ENCODE results near the gene PAPLN.

PAPLN gene

DNA sequence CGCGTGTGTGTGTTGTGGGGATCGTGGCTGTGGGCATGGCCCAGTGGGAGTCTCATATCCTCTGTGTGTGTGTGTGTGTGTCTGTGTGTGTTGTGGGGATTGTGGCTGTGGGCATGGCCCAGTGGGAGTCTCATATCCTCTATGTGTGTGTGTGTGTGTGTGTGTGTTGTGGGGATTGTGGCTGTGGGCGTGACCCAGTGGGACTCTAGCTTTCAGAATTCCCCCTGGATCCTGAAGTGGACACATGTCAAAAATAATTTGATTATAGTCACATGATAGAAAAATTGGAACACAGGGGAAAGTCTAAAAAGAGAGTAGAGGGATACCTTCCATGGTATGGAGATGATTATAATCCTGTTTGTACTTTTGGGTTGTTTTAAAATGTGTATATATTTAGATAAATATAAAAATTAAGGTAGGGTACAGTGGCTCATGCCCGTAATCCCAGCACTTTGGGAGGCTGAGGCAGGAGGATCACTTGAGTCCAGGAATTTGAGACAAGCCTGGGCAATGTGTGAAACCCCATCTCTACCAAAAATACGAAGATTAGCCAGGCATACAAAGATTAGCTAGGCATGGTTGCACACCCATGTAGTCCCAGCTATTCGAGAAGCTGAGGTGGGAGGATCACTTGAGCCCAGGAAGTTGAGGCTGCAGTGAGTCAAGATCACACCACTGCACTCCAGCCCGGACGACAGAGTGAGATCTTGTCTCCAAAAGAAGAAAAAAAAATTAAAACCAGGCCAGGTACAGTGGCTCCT is 11.0 kb downstream of the PAPLN start:
- DNase-seq = no peak

DNA sequence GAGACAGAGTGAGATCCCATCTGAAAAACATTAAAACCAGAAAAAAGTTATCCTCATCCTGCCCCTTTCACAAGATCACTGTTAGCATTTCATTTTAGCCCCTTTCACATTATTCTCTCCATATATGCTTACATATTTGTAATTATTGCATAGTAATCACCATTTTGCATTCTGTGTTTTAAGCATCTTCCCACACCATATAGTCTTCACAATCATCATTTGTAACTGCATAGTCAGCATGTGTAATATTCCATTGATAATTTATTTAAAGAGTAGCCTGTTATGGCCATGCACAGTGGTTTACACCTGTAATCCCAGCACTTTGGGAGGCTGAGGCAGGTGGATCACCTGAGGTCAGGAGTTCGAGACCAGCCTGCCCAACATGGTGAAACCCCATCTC is 11.8 kb downstream of the PAPLN start:
- no peak for DNase-seq

DNA sequence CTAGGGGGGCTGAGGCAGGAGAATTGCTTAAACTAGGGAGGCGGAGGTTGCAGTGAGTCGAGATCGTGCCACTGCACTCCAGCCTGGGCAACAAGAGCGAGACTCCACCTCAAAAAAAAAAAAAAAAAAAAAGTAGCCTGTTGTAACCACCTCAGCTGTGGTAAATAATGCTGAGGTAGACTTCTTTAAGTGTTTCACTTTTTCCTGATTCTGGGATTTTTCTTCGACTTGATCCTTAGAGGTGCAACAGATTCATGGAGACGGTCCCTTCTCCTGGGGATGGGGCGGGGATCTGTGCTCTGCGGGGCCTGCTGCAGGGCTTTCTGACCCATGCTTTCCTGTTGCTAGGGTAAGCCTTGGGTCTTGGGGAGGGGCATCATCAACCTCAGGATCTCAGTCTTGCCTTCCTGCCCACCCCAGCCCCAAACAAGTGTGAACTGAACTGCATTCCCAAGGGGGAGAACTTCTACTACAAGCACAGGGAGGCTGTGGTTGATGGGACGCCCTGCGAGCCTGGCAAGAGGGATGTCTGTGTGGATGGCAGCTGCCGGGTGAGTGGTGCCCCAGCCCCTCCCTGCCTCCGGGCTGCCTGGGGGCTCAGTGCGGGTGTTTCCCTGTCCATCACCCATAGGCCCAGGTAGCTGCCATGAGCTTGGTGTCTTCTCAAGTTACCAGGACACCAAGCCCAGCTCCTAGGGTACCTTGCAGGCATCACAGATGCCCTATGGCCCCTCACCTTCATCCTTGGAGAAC is 12.4 kb downstream of the PAPLN start:
- no peak for DNase-seq

DNA sequence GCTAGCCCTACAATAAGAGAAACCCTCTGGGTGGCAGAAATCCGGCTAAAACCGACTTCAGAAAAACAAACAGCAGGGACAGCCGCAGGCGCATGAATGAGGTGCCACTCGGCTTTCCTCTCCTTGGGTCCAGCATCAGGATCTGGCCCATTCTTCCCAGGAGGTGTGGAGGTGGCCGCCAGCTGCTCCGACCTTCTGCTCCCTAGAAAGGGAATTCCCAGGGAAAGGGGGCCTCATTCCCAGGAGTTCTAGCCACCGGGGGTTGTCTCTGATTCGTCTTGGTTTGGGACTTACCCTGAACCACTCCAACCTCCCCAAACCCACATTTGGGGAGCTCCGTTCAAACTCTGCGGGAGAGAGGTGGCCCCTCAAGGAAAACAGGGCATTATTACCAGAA is 13.0 kb downstream of the PAPLN start:
- no peak for DNase-seq

DNA sequence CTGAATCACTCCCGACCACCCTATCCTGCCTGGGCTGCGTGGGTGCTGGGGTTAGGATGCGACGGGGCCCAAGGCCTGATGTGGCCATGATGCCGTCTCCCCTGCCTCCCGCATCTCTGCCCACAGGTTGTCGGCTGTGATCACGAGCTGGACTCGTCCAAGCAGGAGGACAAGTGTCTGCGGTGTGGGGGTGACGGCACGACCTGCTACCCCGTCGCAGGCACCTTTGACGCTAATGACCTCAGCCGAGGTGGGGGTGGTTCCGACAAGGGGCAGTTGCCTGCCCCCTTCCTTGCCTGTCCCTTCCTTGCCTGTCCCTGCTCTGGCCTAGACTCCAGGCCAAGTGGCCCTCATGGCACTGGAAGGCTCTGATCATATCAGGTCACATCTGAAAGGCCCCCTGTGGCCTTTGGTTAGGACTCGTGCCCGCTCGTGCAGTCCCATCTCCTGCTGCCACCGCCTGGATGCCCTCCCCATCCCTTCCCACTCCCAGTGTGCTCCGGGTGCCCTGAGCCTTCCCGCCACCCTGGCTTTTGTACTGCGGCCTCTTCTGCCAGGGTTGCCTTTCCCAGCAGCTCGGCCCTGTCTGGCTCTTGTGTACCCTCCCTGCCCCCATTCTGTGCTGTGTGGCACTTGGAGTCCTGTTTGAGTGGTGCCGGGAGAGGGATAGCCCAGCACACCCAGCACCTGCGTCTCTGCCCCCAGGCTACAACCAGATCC is 13.6 kb downstream of the PAPLN start:
- no peak for DNase-seq

DNA sequence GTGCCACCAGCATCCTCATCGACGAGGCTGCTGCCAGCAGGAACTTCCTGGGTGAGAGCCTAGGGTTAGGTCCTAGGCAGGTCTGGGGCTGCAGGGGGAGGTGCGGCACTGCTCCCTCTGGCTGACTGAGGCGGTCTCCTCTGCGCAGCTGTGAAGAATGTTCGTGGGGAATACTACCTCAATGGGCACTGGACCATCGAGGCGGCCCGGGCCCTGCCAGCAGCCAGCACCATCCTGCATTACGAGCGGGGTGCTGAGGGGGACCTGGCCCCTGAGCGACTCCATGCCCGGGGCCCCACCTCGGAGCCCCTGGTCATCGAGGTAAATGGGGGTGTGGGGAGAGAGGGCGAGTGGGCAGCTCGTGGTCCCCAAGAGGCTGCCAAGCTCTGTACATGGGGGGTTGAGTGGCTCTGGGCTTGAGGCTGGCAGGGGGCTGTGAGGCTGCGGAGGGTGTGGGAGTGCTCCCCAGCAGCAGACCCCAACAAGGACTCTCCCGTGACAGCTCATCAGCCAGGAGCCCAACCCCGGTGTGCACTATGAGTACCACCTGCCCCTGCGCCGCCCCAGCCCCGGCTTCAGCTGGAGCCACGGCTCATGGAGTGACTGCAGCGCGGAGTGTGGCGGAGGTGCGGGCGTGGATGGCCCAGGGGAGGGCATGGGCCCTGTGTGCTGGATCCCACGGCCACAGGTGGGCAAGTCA is 14.4 kb downstream of the PAPLN start:
- DNase-seq = no peak

DNA sequence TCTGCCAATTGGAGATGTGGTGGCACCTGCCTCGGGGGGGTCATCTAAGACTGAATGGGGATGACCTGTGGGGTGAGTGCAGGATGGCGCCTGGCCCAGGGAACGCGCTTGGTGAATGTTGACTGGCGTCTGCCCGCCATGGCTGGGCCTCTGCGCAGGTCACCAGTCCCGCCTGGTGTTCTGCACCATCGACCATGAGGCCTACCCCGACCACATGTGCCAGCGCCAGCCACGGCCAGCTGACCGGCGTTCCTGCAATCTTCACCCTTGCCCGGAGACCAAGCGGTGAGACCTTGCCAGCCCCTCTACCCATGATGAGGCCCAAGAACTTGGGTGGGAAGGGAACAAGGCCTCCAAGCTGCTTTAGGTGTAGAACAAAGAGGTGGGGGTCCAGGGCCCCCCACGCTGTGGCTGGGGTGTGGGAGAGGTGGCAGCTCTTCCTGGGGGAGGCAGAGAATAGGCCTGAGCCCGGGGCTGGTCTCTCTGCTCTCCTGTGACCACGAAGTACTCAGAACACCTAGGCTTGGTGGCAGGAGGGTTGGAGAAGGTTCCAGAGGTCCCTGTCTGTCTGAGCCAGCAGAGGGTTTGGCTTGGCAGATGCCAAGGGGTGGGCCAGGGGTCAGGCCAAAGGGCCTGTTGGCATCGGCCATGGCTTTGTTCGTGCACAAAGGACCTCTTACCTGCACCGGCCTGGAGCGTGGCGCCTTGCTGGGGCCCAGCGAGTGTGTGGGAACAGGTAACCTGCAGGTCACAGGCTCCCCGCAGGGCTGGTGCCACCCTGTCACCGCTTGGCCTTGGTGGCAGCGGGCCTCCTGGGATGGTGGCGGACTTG is 15.4 kb downstream of the PAPLN start:
- no peak for DNase-seq

DNA sequence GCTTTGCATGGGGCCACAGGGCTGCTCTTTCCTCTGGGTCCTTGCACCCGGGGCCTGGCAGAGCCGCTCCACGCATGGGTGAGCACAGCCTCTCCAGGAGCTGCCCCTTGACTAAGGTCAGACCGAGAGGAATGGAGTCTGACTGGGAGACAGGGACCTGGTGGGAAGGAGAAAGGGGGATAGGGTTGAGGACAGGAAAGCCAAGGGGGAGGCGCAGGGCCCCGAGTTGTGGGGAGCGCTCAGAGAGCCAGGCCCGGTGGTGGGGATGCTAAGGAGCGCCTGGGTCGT is 16.0 kb downstream of the PAPLN start:
- no peak for DNase-seq

DNA sequence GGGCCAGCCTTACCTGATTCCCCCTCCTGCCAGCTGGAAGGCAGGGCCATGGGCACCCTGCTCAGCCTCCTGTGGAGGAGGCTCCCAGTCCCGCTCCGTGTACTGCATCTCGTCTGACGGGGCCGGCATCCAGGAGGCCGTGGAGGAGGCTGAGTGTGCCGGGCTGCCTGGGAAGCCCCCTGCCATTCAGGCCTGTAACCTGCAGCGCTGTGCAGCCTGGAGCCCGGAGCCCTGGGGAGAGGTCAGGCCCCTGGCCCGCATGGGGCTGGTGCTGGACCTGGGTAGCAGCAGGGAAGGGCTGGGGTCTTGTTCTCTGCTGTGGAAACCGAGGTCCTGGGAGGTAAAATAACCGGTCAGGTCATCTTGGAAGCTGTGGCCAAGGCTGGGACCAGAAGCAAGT is 16.4 kb downstream of the PAPLN start:
- no peak for DNase-seq

DNA sequence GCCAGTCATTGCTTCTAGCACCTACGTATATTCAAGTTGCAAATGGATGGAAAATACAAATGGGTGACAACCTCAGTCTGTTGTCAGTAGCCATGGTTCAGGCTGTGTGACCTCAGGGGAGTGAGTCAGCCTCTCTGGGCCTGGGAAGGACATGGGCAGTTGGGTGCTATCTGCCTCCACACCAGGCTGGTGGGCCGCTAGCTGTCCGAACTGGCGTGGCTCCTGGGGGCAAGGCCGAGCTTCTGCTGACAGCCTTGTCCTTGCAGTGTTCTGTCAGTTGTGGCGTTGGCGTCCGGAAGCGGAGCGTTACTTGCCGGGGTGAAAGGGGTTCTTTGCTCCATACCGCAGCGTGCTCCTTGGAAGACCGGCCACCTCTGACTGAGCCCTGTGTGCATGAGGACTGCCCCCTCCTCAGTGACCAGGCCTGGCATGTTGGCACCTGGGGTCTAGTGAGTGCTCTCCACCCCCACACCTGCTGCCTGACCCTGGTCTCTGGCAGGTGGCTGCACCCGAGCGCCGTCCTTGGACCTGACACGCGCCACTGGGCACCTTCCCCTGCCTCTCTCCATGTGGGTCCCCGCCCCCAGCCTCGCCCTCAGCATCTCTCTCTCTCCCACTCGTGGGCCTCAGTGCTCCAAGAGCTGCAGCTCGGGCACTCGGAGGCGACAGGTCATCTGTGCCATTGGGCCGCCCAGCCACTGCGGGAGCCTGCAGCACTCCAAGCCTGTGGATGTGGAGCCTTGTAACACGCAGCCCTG is 17.1 kb downstream of the PAPLN start:
- no peak for DNase-seq

DNA sequence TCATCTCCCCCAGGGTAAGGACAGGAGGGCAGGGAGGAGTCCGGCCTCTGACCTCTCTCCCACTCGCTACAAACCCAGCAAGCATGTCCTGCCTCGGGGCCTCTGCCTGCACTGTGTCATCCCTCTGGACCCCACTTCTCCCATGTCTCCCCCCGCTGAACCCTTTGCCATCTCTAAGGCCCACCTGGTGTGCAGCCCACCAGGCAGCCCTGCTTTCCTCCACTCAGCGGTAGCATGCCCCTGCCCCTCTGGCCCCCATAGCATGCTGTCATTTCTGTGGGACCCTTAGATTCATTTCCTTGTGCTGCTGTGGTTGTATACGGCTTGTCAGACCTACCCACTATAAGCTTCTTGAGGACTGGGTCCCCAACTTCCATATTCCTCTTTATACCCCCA is 17.7 kb downstream of the PAPLN start:
- DNase-seq = no peak

DNA sequence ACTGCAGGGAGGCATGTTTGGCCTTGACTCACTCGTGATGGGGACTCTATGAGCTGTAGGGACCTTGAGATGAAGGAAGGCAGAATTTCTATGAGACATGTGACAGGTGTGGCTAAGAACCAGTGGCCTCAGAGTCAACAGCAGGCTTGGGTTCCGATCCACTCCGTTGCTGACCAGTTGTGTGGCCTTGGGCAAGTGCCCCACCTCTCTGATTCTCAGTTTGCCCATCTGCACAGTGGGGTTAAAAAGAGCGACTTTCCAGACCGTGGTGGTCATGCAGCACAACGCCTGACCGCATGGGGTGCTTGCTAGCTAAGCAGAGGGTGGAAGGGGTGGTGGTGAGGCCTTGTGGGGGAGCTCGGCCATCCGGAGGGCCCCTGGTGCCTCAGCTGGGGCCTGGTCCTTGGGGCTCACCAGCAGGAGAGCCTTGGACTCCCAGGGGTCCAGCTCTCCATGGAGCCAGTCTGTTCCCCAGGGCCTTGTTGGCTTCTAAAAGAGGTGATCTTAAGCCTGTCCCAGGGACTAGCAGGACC is 18.5 kb downstream of the PAPLN start:
- no peak for DNase-seq

DNA sequence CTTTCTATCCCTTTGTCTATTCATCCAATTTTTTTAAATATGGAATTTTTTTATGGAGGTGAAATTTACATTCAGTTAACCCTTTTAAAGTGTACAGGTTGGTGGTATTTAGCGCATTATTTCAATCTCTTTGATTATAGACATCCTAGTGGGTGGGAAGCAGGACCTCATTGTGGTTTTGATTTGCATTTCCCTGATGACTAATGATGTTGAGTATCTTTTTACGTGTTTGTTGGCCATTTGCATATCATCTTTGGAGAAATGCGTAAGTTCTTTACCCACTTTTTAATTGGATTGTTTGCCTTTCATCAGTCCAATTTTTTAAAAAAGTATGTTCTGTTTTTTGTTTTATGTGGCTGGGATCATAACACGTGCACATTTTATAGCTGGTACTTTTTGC is 20.8 kb downstream of the PAPLN start:
- DNase-seq = no peak

DNA sequence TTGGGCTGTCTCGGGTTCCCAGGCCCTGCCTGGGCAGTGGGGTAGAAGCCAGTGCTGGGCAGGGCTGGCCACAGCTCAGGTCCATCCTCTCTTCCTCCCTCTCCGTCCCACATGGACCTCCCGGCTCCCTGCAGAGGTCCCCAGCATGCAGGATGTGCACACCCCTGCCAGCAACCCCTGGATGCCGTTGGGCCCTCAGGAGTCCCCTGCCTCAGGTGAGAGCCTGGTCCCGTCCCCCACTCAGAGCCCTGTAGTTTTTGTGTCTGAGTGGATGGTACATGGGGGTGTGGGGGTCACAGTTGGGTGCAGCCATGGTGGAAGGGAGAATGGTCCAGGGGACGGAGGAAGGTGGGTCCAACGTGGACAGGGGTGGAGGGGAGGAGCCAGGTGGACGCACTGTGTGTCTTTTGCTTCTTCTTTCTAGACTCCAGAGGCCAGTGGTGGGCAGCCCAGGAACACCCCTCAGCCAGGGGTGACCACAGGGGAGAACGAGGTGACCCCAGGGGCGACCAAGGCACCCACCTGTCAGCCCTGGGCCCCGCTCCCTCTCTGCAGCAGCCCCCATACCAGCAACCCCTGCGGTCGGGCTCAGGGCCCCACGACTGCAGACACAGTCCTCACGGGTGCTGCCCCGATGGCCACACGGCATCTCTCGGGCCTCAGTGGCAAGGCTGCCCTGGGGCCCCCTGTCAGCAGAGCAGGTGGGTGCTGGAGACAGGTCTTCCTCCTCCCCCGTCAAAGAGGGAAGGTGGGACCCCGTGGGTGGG is 21.7 kb downstream of the PAPLN start:
- DNase-seq = no peak

DNA sequence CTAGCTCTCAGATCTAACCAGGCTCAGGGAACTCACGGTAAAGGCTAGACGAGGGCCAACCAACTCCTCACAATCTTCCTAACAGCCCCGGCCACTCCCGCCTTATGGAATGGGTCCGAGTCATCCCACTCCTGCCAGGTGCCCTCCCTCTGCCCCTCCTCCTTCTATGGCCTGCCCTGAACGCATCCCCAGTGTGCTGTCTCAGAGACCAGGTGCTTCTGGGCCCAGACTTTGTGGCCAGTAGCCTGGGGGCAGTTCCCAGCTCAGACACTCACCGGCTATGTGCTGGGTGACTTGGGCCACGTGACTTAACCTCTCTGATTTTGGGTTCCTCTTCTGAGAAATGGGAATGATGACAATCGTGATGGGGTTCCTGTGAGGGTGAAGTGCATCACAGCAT is 22.5 kb downstream of the PAPLN start:
- no peak for DNase-seq

DNA sequence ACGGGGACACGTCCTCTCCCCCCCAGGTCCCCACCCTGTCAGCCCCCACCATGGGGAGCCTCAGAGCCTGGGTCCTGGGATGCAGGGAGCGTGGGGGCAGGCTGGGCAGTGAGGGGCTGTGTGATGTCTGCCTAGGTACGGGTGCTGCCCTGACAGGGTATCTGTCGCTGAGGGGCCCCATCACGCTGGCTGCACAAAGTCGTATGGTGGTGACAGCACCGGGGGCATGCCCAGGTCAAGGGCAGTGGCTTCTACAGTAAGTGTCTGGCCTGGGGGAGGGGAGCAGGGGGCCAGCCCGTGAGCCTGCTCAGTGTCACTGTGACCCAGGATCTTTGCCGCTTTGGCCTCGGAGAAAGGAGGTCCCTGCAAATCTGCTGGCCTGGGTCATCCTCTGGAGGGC is 23.3 kb downstream of the PAPLN start:
- no peak for DNase-seq

DNA sequence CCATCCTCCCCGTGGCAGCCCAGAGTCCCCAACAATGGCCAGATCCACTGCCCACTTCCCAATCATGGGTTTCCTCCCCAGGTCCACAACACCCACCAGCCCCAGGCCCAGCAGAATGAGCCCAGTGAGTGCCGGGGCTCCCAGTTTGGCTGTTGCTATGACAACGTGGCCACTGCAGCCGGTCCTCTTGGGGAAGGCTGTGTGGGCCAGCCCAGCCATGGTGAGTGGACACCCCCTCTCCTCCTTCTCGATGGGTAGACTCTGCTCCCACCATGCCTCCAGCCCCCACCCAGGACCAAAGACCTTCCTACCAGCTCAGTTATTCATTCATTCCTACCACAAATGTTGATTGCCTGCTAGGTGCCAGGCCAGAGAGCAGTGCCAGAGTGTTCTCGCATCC is 23.8 kb downstream of the PAPLN start:
- no peak for DNase-seq

DNA sequence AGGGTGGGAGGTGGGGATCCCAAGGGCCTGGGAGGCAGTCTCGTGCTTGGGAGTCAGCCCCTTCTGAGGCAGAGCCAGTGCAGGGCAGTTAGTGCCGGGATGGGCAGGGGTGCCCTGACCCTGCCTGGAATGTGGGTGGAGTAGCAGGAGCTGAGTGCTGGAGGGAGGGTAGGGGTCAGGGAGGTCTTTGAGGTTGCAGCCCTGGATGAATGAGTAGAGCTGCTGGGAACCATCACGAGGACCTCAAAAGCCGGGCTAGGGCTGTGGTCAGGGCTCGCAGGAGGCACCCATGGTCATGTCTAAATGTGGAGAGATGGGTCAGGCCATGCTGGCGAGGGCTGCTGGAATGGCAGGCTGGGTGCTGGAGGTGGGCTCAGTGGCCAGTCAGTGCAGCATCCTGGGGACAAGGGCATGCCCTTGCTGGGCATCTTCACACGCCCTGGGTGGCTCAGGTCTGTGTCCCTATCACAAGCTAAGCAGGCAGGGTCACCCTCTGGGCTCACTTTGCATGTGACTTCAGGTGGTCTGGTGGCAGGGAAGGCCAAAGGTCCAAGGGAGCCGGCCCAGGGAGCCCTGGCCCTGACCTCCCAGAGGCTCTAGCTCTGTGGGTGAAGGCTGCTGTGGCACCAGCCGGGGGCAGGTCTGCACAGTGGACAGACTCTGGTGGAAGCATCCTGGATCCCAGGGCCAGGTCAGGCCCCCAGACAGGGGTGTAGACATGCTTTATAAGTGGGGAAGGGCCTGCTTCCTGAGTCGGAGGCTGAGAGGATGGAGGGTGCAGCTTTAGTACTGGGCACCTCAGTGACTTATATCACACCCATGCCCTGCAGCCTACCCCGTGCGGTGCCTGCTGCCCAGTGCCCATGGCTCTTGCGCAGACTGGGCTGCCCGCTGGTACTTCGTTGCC is 24.5 kb downstream of the PAPLN start:
- DNase-seq = no peak

DNA sequence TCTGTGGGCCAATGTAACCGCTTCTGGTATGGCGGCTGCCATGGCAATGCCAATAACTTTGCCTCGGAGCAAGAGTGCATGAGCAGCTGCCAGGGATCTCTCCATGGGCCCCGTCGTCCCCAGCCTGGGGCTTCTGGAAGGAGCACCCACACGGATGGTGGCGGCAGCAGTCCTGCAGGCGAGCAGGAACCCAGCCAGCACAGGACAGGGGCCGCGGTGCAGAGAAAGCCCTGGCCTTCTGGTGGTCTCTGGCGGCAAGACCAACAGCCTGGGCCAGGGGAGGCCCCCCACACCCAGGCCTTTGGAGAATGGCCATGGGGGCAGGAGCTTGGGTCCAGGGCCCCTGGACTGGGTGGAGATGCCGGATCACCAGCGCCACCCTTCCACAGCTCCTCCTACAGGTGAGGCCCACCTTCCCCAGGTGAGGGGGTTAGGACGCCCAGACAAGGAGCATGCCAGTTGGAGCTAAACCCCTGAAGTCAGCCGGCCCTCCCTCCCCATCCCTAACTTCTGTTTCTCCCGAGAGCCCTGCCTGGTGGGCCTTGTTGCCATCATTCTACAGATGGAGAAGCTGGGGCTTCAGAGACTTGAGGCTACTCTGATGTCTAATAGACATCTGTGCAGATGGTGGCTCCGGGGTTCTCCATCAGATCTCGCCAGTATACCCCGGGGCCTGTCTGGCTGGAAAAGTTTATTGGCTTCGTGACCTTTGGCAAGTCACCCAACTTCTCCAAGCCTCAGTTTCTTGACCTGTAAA is 25.3 kb downstream of the PAPLN start:
- no peak for DNase-seq

Data from activated CD4-positive, alpha-beta T cell treated with anti-CD3 and anti-CD28 coated beads for 4 hours (primary cell).